Measurements from ENCODE around the gene MCAM. TPM values are rescaled to one million over a fixed set of nuclear protein-coding genes. Genes with fewer than 3 reads are reported as not detected.

Gene MCAM
- total RNA-seq, 4 donors from 2014 or later: 103 to 198 (median 183) TPM

DNA sequence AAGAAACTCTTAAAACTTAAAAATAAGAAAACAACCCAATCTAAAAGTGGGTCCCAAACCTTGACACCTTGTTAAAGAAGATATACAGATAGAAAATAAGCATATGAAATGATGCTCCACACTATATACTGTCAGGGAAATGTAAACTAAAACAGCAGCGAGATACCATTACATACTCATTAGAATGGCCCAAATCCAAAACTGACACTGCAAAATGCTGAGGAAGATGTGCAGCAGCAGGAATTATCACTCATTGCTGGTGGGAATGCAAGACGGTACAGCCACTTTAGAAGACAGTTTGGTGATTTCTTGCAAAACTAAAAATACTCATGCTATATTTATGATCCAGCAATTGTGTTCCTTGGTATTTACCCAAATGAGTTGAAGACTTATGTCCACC, 12.4 kb upstream of the MCAM start:
- TF ChIP-seq, protein P1, sequence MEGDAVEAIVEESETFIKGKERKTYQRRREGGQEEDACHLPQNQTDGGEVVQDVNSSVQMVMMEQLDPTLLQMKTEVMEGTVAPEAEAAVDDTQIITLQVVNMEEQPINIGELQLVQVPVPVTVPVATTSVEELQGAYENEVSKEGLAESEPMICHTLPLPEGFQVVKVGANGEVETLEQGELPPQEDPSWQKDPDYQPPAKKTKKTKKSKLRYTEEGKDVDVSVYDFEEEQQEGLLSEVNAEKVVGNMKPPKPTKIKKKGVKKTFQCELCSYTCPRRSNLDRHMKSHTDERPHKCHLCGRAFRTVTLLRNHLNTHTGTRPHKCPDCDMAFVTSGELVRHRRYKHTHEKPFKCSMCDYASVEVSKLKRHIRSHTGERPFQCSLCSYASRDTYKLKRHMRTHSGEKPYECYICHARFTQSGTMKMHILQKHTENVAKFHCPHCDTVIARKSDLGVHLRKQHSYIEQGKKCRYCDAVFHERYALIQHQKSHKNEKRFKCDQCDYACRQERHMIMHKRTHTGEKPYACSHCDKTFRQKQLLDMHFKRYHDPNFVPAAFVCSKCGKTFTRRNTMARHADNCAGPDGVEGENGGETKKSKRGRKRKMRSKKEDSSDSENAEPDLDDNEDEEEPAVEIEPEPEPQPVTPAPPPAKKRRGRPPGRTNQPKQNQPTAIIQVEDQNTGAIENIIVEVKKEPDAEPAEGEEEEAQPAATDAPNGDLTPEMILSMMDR (IDR thresholded peaks at IDR 0.05): no peak
- no peak for TF ChIP-seq POLR2A (IDR thresholded peaks at IDR 0.05)
- WGBS, 2 donors: 62 to 67% methylated on average over 2 of the region's 2 CpGs
- intact Hi-C loops (cut with DNase I; ENCODE audit: low total_unique reads): loop anchor here (10.0 kb wide), 1 partner anchor 125 kb away; the partner anchor contains the start of gene CBL
- H3K4me3 ChIP-seq (ENCODE audit: low read depth, poor library complexity, severe bottlenecking): no peak overlapping the region
- no peak for DNase-seq (ENCODE audit: low spot score in 2 of 2)

GRCh38 chr11:119324189-119324588, 7.3 kb upstream of the MCAM start:
- 71% methylated on average over 4 of the region's 4 CpGs for WGBS, 2 donors
- no peak for DNase-seq (ENCODE audit: low spot score in 2 of 2)
- TF ChIP-seq, protein P1 (IDR thresholded peaks at IDR 0.05): no peak
- no peak for TF ChIP-seq POLR2A (IDR thresholded peaks at IDR 0.05)
- H3K4me3 ChIP-seq (ENCODE audit: low read depth, poor library complexity, severe bottlenecking): no peak overlapping the region
- intact Hi-C loops (cut with DNase I; ENCODE audit: low total_unique reads): loop anchor here (5.0 to 10.0 kb wide), 2 partner anchors 119 to 362 kb away; partner anchors contain the start of gene CBL

DNA sequence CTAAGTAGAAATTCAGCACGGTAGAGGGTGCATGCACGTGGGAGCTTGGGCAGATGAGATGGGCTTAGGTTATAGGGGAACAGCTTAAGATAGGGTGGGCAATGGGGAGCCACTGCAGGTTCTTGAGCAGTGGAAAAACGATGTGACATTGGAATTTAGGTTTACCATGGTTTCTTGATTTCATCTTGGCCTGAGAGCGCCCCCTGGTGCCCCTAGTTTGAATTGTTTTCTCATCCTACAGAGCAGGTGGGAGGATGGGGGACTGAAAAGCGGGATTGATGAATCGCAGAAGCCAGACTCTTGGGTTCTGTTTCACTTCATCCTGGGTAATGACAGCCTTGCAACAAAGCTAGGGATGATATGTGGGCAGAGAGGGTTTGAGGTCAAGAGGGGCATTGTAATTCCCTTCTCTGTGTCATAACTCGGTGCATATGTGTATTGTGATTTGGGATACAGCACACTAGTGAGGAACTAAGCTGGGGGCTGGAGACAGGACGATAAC, 6.7 kb upstream of the MCAM start:
- no peak overlapping the region for H3K4me3 ChIP-seq (ENCODE audit: low read depth, poor library complexity, severe bottlenecking)
- no peak for TF ChIP-seq POLR2A (IDR thresholded peaks at IDR 0.05)
- TF ChIP-seq, protein P1 (IDR thresholded peaks at IDR 0.05): peak in 1 of 3 donors; percentile 46
- 19 to 22% methylated on average over 8 of the region's 8 CpGs for WGBS, 2 donors
- intact Hi-C loops (cut with DNase I; ENCODE audit: low total_unique reads): loop anchor here (5.0 to 10.0 kb wide), 2 partner anchors 119 to 361 kb away; partner anchors contain the start of gene CBL
- DNase-seq (ENCODE audit: low spot score in 2 of 2): peak in 1 of 2 donors; percentile 94

DNA sequence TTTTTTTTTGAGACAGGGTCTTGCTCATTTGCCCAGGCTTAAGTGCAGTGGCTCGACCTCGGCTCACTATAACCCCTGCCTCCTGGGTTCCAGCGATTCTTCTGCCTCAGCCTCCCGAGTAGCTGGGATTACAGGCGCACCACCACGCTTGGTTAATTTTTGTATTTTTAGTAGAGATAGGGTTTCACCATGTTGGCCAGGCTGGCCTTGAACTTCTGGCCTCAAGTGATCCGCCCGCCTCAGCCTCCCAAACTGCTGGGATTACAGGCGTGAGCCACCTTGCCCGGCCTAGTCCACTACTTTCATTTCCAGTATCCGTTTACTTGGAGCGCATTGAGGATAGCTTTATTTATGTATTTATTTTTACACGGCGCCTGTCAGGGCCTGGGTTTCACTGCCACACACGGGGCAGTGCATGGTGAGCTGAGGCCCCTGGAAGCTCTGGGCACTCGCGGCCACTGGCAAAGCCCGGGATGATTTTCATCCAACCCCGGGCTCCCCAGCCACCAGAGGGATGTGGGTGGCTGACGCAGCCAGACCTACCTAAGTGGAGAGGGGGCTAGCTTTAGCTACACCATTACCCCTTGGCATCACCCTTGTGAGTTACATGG, 6.1 kb upstream of the MCAM start:
- peak in 1 of 2 donors; percentile 75 for DNase-seq (ENCODE audit: low spot score in 2 of 2)
- no peak for TF ChIP-seq POLR2A (IDR thresholded peaks at IDR 0.05)
- TF ChIP-seq, protein P1 (IDR thresholded peaks at IDR 0.05): no peak
- intact Hi-C loops (cut with DNase I; ENCODE audit: low total_unique reads): loop anchor here (5.0 to 10.0 kb wide), 2 partner anchors 118 to 361 kb away; partner anchors contain the start of gene CBL
- no peak overlapping the region for H3K4me3 ChIP-seq (ENCODE audit: low read depth, poor library complexity, severe bottlenecking)
- 89 to 91% methylated on average over 20 of the region's 20 CpGs for WGBS, 2 donors

DNA sequence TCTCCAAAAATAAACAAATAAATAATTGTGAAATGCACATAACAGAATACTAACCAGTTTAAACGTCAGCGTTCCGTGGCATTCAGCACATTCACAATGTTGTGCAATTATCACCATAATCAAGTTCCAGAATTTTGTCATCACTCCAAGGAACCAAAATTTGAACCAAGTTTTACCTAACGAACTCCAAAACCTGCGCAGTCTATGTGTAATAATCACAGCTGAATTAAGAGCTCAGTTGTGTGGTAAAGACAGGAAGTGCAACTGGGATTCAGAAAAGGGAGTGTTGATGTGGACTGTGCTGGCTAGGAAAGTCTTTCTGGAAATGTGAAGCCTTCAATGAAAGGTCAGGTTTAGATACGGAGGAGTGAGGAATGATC, 5.4 kb upstream of the MCAM start:
- WGBS, 2 donors: 59% methylated on average over 6 of the region's 6 CpGs
- no peak for TF ChIP-seq POLR2A (IDR thresholded peaks at IDR 0.05)
- TF ChIP-seq, protein P1 (IDR thresholded peaks at IDR 0.05): no peak
- no peak overlapping the region for H3K4me3 ChIP-seq (ENCODE audit: low read depth, poor library complexity, severe bottlenecking)
- no peak for DNase-seq (ENCODE audit: low spot score in 2 of 2)
- intact Hi-C loops (cut with DNase I; ENCODE audit: low total_unique reads): loop anchor here (5.0 to 10.0 kb wide), 2 partner anchors 118 to 360 kb away; partner anchors contain the start of gene CBL
